CD8-positive, alpha-beta memory T cell (primary cell): Measurements from ENCODE around the gene CD109. TPM values are rescaled to one million over a fixed set of nuclear protein-coding genes. Genes with fewer than 3 reads are reported as not detected.

Source experiments
- CTCF ChIA-PET: fragments of 350-600 bp; sonication (Branson Sonifier 250); formaldehyde crosslinking; loops from one replicate; lab custom pipeline; 2021; ENCODE audit warnings: antibody characterized with exemption; lab: Charles Lee
- POLR2A ChIA-PET: fragments of 350-600 bp; sonication (Branson Sonifier 250); formaldehyde crosslinking; loops from one replicate; lab custom pipeline; 2021; ENCODE audit warnings: antibody characterized with exemption; lab: Charles Lee
- DNase-seq, 5 donors: peaks; one replicate each; pipeline versions ENCODE4 v3.0.0 to v3.0.0-alpha.2; 2020 to 2022; ENCODE audit warnings: mixed read lengths in 1 of 5
- H3K27ac ChIP-seq: one replicate; pipeline ENCODE4 v1.7.0; 2013; ENCODE audit warnings: low read depth, mild to moderate bottlenecking, low read length, moderate library complexity
- H3K27me3 ChIP-seq: 2 replicates; pipeline ENCODE4 v1.7.0; 2013; ENCODE audit warnings: low read length, mild to moderate bottlenecking; ENCODE audit not compliant: insufficient read depth, poor library complexity, severe bottlenecking
- H3K36me3 ChIP-seq: 2 replicates; pipeline ENCODE4 v1.7.0; 2013; ENCODE audit warnings: mild to moderate bottlenecking, low read length, moderate library complexity; ENCODE audit not compliant: insufficient read depth
- H3K4me1 ChIP-seq: 2 replicates; pipeline ENCODE4 v1.7.0; 2013; ENCODE audit warnings: mild to moderate bottlenecking, low read length, moderate library complexity; ENCODE audit not compliant: insufficient read depth
- H3K4me3 ChIP-seq: 2 replicates; pipeline ENCODE4 v1.7.0; 2013; ENCODE audit warnings: mild to moderate bottlenecking, low read length
- H3K9me3 ChIP-seq: 2 replicates; pipeline ENCODE4 v1.7.0; 2013; ENCODE audit warnings: mild to moderate bottlenecking, low read length
- H3K27ac Mint-ChIP-seq, 8 donors: one replicate each; pipeline ENCODE4 v1.8.0; 2020 to 2021; ENCODE audit warnings: mixed read lengths in 8 of 8, mild to moderate bottlenecking in 6 of 8, inconsistent platforms in 3 of 8, moderate library complexity in 3 of 8
- H3K27me3 Mint-ChIP-seq, 2 donors: one replicate each; pipeline ENCODE4 v1.8.0; 2020 to 2021; ENCODE audit warnings: mixed read lengths in 2 of 2, mild to moderate bottlenecking in 1 of 2, moderate library complexity in 1 of 2
- H3K36me3 Mint-ChIP-seq, 3 donors: one replicate each; pipeline ENCODE4 v1.8.0; 2020 to 2021; ENCODE audit warnings: mixed read lengths in 3 of 3, inconsistent platforms in 1 of 3, mild to moderate bottlenecking in 1 of 3
- H3K4me1 Mint-ChIP-seq, 3 donors: one replicate each; pipeline ENCODE4 v1.8.0; 2020 to 2021; ENCODE audit warnings: mixed read lengths in 3 of 3, inconsistent platforms in 1 of 3, mild to moderate bottlenecking in 1 of 3
- H3K4me3 Mint-ChIP-seq, 7 donors: one replicate each; pipeline ENCODE4 v1.8.0; 2020 to 2021; ENCODE audit warnings: mixed read lengths in 7 of 7, mild to moderate bottlenecking in 6 of 7, moderate library complexity in 4 of 7, inconsistent platforms in 2 of 7
- H3K9me3 Mint-ChIP-seq, 5 donors: one replicate each; pipeline ENCODE4 v1.8.0; 2020 to 2022; ENCODE audit warnings: mixed read lengths in 5 of 5, mild to moderate bottlenecking in 3 of 5, moderate library complexity in 2 of 5, inconsistent platforms in 1 of 5
- polyA plus RNA-seq: library from polyadenylated mRNA; unstranded; fragments of 300-500 nt; fragmentation: Illumina TruSeq; gene quantifications from one replicate; pipeline ENCODE4 v1.2.3, GENCODE V29; 2021
- total RNA-seq, 2 experiments: library from RNA; stranded (reverse); gene quantifications; one replicate each; pipeline ENCODE4 v1.2.3, GENCODE V29; 2021

The CD109 gene
- total and polyA plus RNA-seq, 3 experiments from 2014 or later = 22.8 to 24.5 TPM; not detected in 1

DNA sequence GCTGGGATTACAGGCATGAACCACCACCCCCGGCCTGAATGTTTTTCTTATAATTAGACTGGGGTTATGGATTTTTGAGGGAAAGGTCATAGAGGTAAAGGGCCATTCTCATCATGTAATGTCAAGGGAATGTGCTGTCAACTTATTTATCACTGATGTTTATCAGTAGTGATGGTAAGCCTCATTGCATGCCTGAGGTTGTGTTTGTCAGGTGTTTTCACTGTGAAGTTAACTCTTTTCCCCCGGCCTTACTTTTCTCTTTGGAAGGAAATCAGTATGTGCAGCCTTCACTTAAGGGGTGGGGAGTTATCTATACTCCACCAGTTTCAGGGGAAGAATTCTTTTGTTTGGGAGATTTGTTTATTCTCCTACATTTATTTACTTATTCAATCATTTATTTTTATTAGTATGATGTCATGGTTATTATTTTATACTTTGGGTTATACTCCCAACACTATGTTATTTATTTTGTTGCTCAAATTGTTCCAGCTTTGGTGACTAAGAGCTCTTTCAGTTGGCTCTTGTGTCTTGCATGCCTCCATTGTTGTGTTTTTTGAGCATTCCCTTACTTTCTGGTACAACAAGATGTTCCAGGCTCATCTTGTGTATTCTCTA is 39.4 kb upstream of the CD109 start:
- peak overlapping the region in 7 of 8 donors; percentile 3 to 85 (median 70) for H3K27ac Mint-ChIP-seq
- ChIA-PET POLR2A (no interaction called here), CTCF (no interaction called here)
- peaks cover 0 to 12% (median 0%) of the 10 kb centered on the region in 3 donors for H3K36me3 Mint-ChIP-seq
- Histone ChIP-seq H3K4me3 (no peak overlapping the region), H3K9me3 (no peaks in the 10 kb centered on the region), H3K27ac (no peak overlapping the region), H3K4me1 (peaks cover 22% of the 10 kb centered on the region), H3K27me3 (no peaks in the 10 kb centered on the region), H3K36me3 (no peaks in the 10 kb centered on the region)
- H3K4me3 Mint-ChIP-seq = peak overlapping the region in 2 of 7 donors; percentile 51 to 69
- no peaks in the 10 kb centered on the region for H3K27me3 Mint-ChIP-seq
- DNase-seq = no peak
- peaks cover 34 to 40% (median 39%) of the 10 kb centered on the region in 3 donors for H3K4me1 Mint-ChIP-seq
- no peaks in the 10 kb centered on the region for H3K9me3 Mint-ChIP-seq

DNA sequence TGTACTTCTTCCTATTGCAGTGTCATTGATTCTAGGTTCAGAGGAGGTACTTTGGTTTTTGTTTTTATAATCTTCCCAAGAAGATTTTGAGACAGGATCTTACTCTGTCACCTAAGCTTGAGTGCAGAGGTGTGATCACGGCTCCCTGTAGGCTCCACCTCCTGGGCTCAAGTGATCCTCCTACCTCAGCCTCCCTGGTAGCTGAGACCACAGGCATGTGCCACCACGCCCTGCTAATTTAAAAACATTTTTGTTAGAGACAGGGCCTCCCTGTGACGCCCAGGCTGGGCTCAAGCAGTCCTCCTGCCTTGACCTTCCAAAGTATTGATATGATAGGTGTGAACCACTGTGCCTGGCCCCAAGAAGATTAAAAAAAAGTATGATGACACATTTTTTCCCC is 38.8 kb upstream of the CD109 start:
- CTCF ChIA-PET = no interaction called here
- Histone ChIP-seq H3K4me3 (no peak overlapping the region), H3K9me3 (no peaks in the 10 kb centered on the region), H3K4me1 (peaks cover 17% of the 10 kb centered on the region), H3K27ac (no peak overlapping the region), H3K27me3 (no peaks in the 10 kb centered on the region), H3K36me3 (no peaks in the 10 kb centered on the region)
- H3K27me3 Mint-ChIP-seq = no peaks in the 10 kb centered on the region
- peak overlapping the region in 2 of 7 donors; percentile 1 to 51 for H3K4me3 Mint-ChIP-seq
- H3K36me3 Mint-ChIP-seq = peaks cover 0 to 12% (median 0%) of the 10 kb centered on the region in 3 donors
- H3K4me1 Mint-ChIP-seq = peaks cover 30 to 34% (median 34%) of the 10 kb centered on the region in 3 donors
- peak overlapping the region in 7 of 8 donors; percentile 3 to 85 (median 70) for H3K27ac Mint-ChIP-seq
- no peaks in the 10 kb centered on the region for H3K9me3 Mint-ChIP-seq
- DNase-seq = peak in 3 of 5 donors; percentile 6 to 14 (median 7)
- POLR2A ChIA-PET = no interaction called here

DNA sequence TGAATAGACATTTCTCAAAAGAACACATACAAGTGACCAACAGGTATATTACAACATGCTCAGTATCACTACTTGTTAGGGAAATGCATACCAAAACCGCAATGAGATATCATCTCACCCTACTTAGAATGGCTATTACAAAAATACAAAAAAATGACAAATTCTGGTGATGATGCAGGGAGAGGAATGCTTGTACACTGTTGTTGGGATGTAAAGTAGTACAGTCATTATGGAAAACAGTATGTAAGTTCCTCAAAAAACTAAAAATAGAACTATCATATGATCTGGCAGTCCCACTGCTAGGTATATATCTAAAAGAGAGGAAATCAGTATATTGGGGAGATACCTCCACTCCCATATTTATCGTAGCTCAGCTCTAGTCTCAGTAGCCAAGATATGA is 31.3 kb upstream of the CD109 start:
- Histone ChIP-seq H3K36me3 (no peaks in the 10 kb centered on the region), H3K9me3 (no peaks in the 10 kb centered on the region), H3K4me1 (no peaks in the 10 kb centered on the region), H3K27ac (no peak overlapping the region), H3K27me3 (no peaks in the 10 kb centered on the region), H3K4me3 (no peak overlapping the region)
- H3K36me3 Mint-ChIP-seq = no peaks in the 10 kb centered on the region
- no peaks in the 10 kb centered on the region for H3K9me3 Mint-ChIP-seq
- POLR2A ChIA-PET = no interaction called here
- no peak overlapping the region for H3K4me3 Mint-ChIP-seq
- H3K27ac Mint-ChIP-seq = no peak overlapping the region
- no peaks in the 10 kb centered on the region for H3K4me1 Mint-ChIP-seq
- CTCF ChIA-PET = no interaction called here
- DNase-seq = no peak
- peaks cover 7 to 31% of the 10 kb centered on the region in 2 donors for H3K27me3 Mint-ChIP-seq

DNA sequence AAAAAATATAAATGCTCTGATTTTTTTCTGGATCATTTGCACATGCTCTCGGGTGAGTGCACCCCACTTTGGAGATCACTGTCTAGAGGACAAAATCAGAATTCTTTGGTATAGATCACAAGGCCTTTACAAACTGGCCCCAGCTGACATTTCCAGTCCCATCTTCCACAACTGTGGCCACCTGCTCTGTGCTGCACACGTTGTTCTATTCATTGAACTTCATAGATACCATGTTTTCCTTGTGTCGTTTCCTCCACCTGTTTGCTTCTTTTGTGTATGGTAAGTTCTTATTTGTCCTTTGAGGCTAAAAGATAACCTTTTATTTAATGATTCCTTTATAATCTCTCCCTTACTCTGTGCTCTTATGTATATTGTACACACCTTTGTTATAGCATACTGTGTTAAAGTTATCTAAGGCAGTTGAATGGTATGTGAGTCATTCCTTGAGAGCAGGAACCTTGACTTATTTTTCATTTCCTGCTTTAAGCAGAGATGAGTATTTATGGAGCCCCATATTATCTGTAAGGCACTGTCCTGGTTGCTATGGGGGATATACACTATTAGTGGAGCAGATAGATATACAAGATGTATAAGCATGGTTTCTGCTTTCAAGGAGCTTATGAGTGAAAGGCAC is 30.2 kb upstream of the CD109 start:
- DNase-seq = no peak
- Mint-ChIP-seq H3K36me3 (no peaks in the 10 kb centered on the region), H3K4me3 (no peak overlapping the region), H3K9me3 (no peaks in the 10 kb centered on the region), H3K4me1 (no peaks in the 10 kb centered on the region), H3K27me3 (peaks cover 10 to 42% of the 10 kb centered on the region in 2 donors), H3K27ac (no peak overlapping the region)
- POLR2A ChIA-PET = no interaction called here
- Histone ChIP-seq H3K27me3 (no peaks in the 10 kb centered on the region), H3K4me3 (no peak overlapping the region), H3K4me1 (no peaks in the 10 kb centered on the region), H3K27ac (no peak overlapping the region), H3K36me3 (no peaks in the 10 kb centered on the region), H3K9me3 (no peaks in the 10 kb centered on the region)
- CTCF ChIA-PET = interaction anchor here (1.0 to 1.8 kb wide), 2 partner anchors 10 to 35 kb away, joined by 3 to 5 read pairs; no protein-coding TSS in a partner anchor

DNA sequence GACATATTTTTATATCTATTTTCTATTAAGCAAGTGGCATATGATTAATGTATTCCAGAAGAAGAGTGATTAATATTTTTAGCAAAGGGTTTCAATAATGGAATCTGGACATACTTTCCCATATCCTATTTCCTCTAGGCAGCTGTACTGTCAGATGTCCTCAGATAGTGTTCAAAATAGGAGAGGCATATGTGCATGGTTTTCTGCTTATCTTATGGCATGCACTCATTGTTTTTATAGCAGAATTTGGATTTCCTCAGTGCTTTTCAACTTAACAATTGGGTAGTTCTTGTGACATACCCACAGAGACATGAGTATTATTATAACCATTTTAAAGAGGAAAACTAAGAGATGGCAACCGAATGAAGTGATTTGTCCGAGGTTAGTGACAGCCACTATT is 29.6 kb upstream of the CD109 start:
- H3K36me3 Mint-ChIP-seq = no peaks in the 10 kb centered on the region
- peaks cover 12 to 45% of the 10 kb centered on the region in 2 donors for H3K27me3 Mint-ChIP-seq
- Histone ChIP-seq H3K9me3 (no peaks in the 10 kb centered on the region), H3K4me1 (no peaks in the 10 kb centered on the region), H3K4me3 (no peak overlapping the region), H3K36me3 (no peaks in the 10 kb centered on the region), H3K27me3 (no peaks in the 10 kb centered on the region), H3K27ac (no peak overlapping the region)
- H3K27ac Mint-ChIP-seq = no peak overlapping the region
- no peak overlapping the region for H3K4me3 Mint-ChIP-seq
- no peak for DNase-seq
- ChIA-PET POLR2A (no interaction called here), CTCF (interaction anchor here (1.8 kb wide), 1 partner anchor 10 kb away, joined by 5 read pairs; no protein-coding TSS in a partner anchor)
- no peaks in the 10 kb centered on the region for H3K4me1 Mint-ChIP-seq
- no peaks in the 10 kb centered on the region for H3K9me3 Mint-ChIP-seq

DNA sequence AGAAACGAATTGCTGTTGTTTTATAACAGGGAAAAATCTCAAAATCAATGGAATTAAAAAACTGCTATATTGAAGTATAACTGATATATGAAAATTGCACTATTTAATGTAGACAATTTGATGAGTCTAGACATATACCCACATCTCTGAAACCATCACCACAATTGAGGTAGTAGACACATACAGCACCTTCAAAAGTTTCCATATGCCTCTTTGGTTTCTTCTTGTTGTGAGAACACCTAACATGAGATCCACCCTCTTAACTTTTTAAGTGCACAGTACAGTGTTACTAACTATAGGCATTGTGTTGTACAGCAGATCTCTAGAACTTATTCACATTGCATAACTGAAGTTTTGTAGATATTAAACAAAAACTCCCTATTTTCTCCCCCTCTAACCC is 28.2 kb upstream of the CD109 start:
- Histone ChIP-seq H3K27ac (no peak overlapping the region), H3K4me3 (no peak overlapping the region), H3K4me1 (no peaks in the 10 kb centered on the region), H3K36me3 (no peaks in the 10 kb centered on the region), H3K9me3 (no peaks in the 10 kb centered on the region), H3K27me3 (no peaks in the 10 kb centered on the region)
- Mint-ChIP-seq H3K9me3 (no peaks in the 10 kb centered on the region), H3K27me3 (peaks cover 17 to 58% of the 10 kb centered on the region in 2 donors), H3K27ac (no peak overlapping the region), H3K4me3 (no peak overlapping the region), H3K36me3 (no peaks in the 10 kb centered on the region), H3K4me1 (no peaks in the 10 kb centered on the region)
- ChIA-PET POLR2A (no interaction called here), CTCF (interaction anchor here (0.9 to 1.8 kb wide), 2 partner anchors 8 to 15 kb away, joined by 3 to 5 read pairs; no protein-coding TSS in a partner anchor)
- DNase-seq = no peak

DNA sequence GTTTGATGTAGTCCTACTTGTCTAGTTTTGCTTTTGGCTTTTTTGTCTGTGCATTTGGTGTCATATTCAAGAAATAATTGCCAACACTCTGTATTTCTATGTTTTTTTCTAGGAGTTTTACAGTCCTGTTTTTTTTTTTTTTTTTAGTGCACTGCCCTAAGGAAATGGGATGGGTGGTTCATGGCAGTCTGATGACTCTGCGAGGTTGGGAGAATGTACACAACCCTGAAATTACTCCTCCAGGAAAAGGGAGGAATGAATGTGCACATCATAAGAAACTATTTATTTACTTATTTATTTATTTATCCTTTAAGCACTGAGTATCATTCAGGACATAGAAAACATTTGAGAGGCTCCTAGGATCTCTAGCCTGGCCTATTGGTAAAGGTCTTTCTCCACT is 27.0 kb upstream of the CD109 start:
- CTCF ChIA-PET = no interaction called here
- Histone ChIP-seq H3K27ac (no peak overlapping the region), H3K4me1 (no peaks in the 10 kb centered on the region), H3K4me3 (no peak overlapping the region), H3K9me3 (no peaks in the 10 kb centered on the region), H3K36me3 (no peaks in the 10 kb centered on the region), H3K27me3 (no peaks in the 10 kb centered on the region)
- Mint-ChIP-seq H3K9me3 (no peaks in the 10 kb centered on the region), H3K36me3 (no peaks in the 10 kb centered on the region), H3K27ac (no peak overlapping the region), H3K4me3 (no peak overlapping the region), H3K4me1 (no peaks in the 10 kb centered on the region), H3K27me3 (peaks cover 14 to 56% of the 10 kb centered on the region in 2 donors)
- POLR2A ChIA-PET = no interaction called here
- DNase-seq = no peak

DNA sequence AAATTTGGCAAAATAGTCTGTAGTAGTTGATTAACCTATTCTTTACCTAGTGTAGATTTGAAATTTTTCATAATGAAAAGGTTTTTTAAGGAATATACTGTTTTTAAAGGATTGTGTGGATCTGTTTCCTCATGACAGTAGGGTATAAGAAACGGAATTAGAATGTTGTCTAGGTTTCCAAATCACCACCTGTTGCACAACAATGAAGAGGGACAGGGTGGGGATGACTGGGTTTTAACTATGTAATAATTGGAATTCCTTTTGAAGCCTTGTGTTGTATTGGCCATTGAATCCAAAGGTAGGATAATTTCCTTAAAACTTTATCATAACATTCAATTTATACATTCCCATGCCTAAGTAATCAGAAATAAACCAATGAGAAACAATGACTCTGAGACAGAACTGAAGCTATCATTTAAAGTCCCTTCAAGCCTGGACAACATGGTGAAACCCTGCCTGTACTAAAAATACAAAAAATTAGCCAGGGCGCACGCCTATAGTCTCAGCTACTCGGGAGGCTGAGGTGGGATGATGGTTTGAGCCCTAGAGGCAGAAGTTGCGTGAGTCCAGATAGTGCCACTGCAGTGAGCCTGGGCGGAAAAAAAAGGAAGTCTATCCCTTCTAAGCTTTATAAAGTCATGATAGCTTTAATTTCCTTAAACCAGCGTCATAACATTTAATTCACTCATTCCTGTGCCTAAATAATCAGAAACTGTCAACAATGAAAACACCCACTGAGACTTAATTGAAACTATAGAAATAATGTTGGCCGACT is 23.9 kb upstream of the CD109 start:
- Mint-ChIP-seq H3K27me3 (peaks cover 14 to 44% of the 10 kb centered on the region in 2 donors), H3K9me3 (no peaks in the 10 kb centered on the region)
- POLR2A ChIA-PET = no interaction called here

More for the DNA sequence above, 23.9 kb upstream of the CD109 start:
- H3K27ac ChIP-seq = no peak overlapping the region
- CTCF ChIA-PET = interaction anchor here (0.9 to 5.2 kb wide), 2 partner anchors 11 to 1537 kb away, joined by 3 to 24 read pairs; no protein-coding TSS in a partner anchor
- H3K9me3 ChIP-seq = no peaks in the 10 kb centered on the region
- Mint-ChIP-seq H3K27ac (no peak overlapping the region), H3K4me3 (no peak overlapping the region), H3K36me3 (no peaks in the 10 kb centered on the region), H3K4me1 (peaks cover 0 to 2% (median 0%) of the 10 kb centered on the region in 3 donors)
- H3K36me3 ChIP-seq = no peaks in the 10 kb centered on the region
- no peaks in the 10 kb centered on the region for H3K27me3 ChIP-seq
- DNase-seq = no peak
- no peaks in the 10 kb centered on the region for H3K4me1 ChIP-seq
- no peak overlapping the region for H3K4me3 ChIP-seq
